ENCODE measurements around the gene MCM5. TPM values are rescaled to one million over a fixed set of nuclear protein-coding genes. Genes with fewer than 3 reads are reported as not detected.
"Not testable (repeated sequence)": the region's sequence is repeated elsewhere in the genome, so short reads cannot be mapped to it uniquely, and the experiment has no call there.

The MCM5 gene
- polyA plus RNA-seq, 4 donors, result 59.0 to 87.2 (median 71.4) TPM

DNA sequence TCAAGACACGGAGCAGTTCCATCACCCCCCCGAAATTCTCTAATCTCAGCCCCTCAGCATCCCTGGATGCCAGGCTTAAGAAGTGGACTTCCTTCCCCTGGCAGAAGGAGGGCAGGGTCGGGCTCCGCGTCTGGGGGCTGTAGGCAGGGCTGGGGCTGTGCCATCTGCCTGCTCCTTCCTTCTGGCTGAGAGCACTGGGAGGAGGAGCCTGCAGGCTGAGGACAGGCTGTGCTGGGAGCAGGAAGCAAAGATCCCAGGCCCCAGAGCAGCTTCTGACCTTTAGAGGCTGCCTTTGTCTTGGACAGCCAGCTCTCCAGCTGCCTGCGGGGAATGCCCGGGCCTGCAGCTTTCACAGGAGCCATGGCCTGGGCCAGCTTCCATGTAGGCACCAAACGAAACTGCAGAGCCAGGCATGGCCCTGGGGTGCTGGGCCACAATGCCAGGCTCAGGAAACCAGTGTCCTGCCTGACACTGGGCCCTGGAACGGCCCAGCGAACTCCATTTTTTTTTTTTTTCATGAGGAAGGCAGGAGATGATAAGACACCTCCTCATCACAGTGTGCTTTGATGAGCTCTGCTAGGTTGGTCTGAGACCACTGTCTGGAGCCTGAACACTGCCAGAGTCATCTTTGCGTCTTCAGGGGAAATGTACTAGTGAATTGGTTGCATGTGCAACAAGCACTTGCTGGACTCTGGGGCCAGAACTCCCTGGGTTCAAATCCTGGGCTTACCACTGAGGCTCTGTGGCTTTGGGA, 67.9 kb downstream of the MCM5 start:
- DNase-seq (ENCODE audit: low read depth in 4 of 4, low spot score in 2 of 4), result no peak

DNA sequence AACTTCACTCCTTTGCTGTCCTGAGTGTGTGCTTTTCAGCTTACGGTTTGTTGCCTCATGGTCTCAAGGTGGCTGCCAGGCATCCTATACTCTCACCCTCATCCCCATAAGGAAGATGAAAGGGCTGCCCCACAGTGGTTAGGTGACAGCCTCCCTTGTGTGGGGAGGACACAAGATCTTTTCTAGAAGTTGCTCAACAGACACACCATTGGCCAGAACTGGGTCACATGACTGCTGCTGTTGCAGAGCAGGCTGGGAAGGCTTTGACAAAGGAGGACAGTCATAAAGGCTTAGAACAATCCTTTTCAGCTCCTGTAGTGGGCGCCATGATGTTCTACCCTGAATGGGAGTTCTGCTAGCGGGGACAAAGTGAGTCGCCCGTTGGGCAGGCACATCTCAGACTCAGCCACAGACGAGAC, 71.0 kb downstream of the MCM5 start:
- no peak for DNase-seq (ENCODE audit: low read depth in 4 of 4, low spot score in 2 of 4)

DNA sequence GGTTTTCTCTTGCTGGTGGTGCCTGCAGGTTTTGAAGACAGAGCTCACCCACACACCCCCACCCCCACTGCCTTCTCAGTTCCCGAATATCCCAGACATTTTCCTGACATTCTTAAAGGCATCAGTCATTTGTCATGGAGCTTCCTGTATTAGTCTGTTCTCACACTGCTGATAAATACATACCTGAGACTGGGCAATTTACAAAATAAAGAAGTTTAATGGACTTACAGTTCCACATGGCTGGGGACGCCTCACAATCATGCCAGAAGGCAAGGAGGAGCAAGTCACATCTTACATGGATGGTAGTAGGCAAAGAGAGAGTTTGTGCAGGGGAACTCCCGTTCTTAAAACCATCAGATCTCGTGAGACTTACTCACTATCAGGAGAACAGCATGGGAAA, 71.6 kb downstream of the MCM5 start:
- not testable (repeated sequence) for DNase-seq (ENCODE audit: low read depth in 4 of 4, low spot score in 2 of 4)

DNA sequence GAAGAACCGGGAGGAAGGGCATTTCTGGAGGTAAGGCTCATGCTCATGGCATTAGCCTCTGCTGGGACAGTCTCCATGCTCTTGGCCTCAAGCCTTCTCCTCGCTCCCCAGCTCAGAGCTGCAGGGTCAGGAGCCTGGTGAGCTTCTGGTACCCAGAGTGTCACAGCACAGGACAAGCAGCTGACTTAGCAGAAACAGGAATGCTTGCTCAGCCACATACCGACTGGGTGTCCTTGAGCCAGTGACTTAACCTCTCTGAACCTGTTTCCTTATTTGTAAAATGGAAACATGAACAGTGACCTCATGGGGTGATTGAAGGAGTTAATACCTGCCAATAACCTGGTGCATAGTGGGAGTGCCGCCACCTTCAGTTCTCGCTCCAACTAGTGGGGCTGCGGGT, 72.5 kb downstream of the MCM5 start:
- no peak for DNase-seq (ENCODE audit: low read depth in 4 of 4, low spot score in 2 of 4)

DNA sequence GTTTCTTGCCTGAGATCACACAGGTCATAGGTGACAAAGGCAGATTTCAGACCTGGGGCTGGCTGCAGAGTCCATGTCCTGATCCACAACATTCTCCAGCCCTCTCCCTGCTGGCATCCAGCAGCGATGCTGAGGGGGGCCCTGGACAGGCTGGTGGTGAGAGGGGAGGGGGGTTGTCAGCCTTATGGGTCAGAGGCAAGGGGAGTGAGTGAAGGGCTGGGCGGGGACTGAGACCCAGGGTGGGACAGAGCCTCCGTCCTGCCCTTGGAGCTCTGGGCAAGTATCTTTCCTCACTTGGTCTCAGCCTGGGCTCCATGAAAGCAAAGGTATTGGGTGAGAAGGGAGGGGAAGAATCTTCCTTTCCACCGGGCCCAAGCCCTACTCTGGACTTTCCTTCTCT, 74.0 kb downstream of the MCM5 start:
- DNase-seq (ENCODE audit: low read depth in 4 of 4, low spot score in 2 of 4), result no peak

Other genes with a start within 250 kb of the MCM5 start
- gene HMGXB4, start 142.6 kb upstream of the MCM5 start, polyA plus RNA-seq (ENCODE audit: insufficient read length in 4 of 4), result 10 to 100 TPM; 25.7 to 30.5 (median 28.2) TPM
- 10 to 100 TPM; 39.2 to 42.9 (median 41.7) TPM for gene TOM1, start 100.2 kb upstream of the MCM5 start, polyA plus RNA-seq (ENCODE audit: insufficient read length in 4 of 4)
- gene HMOX1, start 19.0 kb upstream of the MCM5 start, polyA plus RNA-seq (ENCODE audit: insufficient read length in 4 of 4), result 10 to 100 TPM; 39.8 to 48.5 (median 41.9) TPM
- gene RASD2, start 140.7 kb downstream of the MCM5 start, polyA plus RNA-seq (ENCODE audit: insufficient read length in 4 of 4), result 1 to 10 TPM; 1.5 to 2.9 (median 2.1) TPM
- gene MB, start 217.2 kb downstream of the MCM5 start, polyA plus RNA-seq (ENCODE audit: insufficient read length in 4 of 4), result under 1 TPM in 1 of 4 donors, not detected in 3; 0.21 TPM
- 1 to 10 TPM; 3.4 to 4.7 (median 3.6) TPM for gene APOL6, start 248.3 kb downstream of the MCM5 start, polyA plus RNA-seq (ENCODE audit: insufficient read length in 4 of 4)

Data from left renal cortex interstitium (tissue), 4 donors.